ENCODE results near the gene COL8A2.

COL8A2 gene

DNA sequence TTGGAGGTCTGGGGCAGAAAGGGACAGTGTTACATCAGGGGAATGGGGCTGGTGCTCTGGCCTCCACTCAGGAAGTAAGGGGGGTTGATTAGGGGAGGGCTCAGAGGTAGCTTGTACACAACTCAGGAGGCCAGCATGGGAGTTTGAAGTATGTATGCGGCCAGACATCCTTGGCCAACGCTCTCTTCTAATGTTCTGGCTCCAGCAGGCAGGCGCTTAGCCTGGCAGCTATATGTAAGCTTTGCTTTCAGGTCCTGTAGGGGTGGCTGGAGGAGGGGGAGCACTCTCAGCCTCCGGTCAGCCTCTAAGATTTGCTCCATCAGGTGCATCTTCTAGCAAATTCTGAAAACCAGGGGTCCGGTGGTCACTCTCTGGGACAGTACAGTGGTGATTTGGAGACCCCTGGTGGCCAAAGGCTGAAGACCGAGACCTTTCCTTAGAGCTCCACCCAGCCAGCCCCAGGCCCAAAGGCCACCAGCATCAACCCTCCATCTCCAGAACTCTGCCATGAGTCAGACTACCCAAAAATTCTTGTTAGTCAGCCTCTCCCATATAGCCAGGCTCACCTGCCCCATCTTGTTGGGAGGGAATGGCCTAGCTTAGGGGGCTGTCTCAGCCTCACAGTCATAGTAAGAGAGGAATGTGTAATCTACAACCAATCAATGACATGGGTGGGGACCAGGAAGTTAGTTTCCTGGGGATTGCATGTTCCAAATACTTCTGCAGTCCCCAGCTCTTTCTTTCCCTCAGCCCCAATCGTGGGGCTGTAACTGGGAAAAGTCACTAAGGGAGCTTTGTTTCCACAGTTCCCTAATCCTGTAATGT lies 9.7 kb upstream of the COL8A2 start:
- no peak overlapping the region for H3K4me3 ChIP-seq (ENCODE audit: low read depth in 1 of 2, low read length in 2 of 2)
- no peaks in the 10 kb centered on the region for H3K9me3 ChIP-seq (ENCODE audit: control insufficient read depth in 1 of 2, low read length in 2 of 2)
- H3K27me3 ChIP-seq (ENCODE audit: low read depth, low read length), result no peaks in the 10 kb centered on the region
- H3K4me1 ChIP-seq (ENCODE audit: control insufficient read depth in 1 of 2, insufficient read depth in 2 of 2, low read length in 2 of 2), result peaks cover 0 to 6% of the 10 kb centered on the region in 2 donors
- peak overlapping the region; percentile 86 for H3K27ac ChIP-seq (ENCODE audit: low read length)
- H3K36me3 ChIP-seq (ENCODE audit: control insufficient read depth in 1 of 2, insufficient read depth in 2 of 2, low read length in 2 of 2), result peaks cover 21 to 27% of the 10 kb centered on the region in 2 donors

DNA sequence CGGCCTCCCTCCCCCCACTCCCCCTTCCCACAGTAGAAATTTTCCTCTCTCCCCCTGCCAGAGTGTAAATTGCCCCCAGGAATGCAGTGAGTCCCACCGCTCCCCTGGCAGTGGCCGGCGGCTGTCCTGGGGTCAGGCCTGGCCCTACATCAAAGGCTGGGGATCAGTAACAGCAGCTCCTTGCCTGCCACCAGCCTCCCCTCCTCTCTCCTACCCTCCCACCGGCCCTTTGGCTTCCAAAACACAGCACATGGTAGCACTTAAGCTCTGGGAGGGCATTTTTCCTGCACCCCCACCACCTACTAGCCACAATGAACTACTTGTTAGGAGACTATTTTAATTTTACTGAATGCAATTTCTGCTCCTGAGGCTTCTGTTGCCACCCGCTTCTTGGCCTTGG lies 9.0 kb upstream of the COL8A2 start:
- Histone ChIP-seq H3K4me3 (ENCODE audit: low read depth in 1 of 2, low read length in 2 of 2) (no peak overlapping the region), H3K27me3 (ENCODE audit: low read depth, low read length) (no peaks in the 10 kb centered on the region), H3K36me3 (ENCODE audit: control insufficient read depth in 1 of 2, insufficient read depth in 2 of 2, low read length in 2 of 2) (peaks cover 17 to 22% of the 10 kb centered on the region in 2 donors), H3K4me1 (ENCODE audit: control insufficient read depth in 1 of 2, insufficient read depth in 2 of 2, low read length in 2 of 2) (peaks cover 0 to 6% of the 10 kb centered on the region in 2 donors), H3K9me3 (ENCODE audit: control insufficient read depth in 1 of 2, low read length in 2 of 2) (no peaks in the 10 kb centered on the region), H3K27ac (ENCODE audit: low read length) (no peak overlapping the region)

GRCh38 chr1:36133484-36133883 lies 8.5 kb upstream of the COL8A2 start:
- Histone ChIP-seq H3K27ac (ENCODE audit: low read length) (no peak overlapping the region), H3K4me3 (ENCODE audit: low read depth in 1 of 2, low read length in 2 of 2) (no peak overlapping the region), H3K27me3 (ENCODE audit: low read depth, low read length) (no peaks in the 10 kb centered on the region), H3K9me3 (ENCODE audit: control insufficient read depth in 1 of 2, low read length in 2 of 2) (no peaks in the 10 kb centered on the region), H3K4me1 (ENCODE audit: control insufficient read depth in 1 of 2, insufficient read depth in 2 of 2, low read length in 2 of 2) (peaks cover 0 to 6% of the 10 kb centered on the region in 2 donors), H3K36me3 (ENCODE audit: control insufficient read depth in 1 of 2, insufficient read depth in 2 of 2, low read length in 2 of 2) (peaks cover 16 to 22% of the 10 kb centered on the region in 2 donors)

- Histone ChIP-seq H3K9me3 (ENCODE audit: control insufficient read depth in 1 of 2, low read length in 2 of 2) (no peaks in the 10 kb centered on the region), H3K4me3 (ENCODE audit: low read depth in 1 of 2, low read length in 2 of 2) (no peak overlapping the region), H3K27me3 (ENCODE audit: low read depth, low read length) (no peaks in the 10 kb centered on the region), H3K4me1 (ENCODE audit: control insufficient read depth in 1 of 2, insufficient read depth in 2 of 2, low read length in 2 of 2) (peaks cover 0 to 6% of the 10 kb centered on the region in 2 donors), H3K36me3 (ENCODE audit: control insufficient read depth in 1 of 2, insufficient read depth in 2 of 2, low read length in 2 of 2) (peaks cover 3 to 9% of the 10 kb centered on the region in 2 donors), H3K27ac (ENCODE audit: low read length) (no peak overlapping the region)
Observed at GRCh38 chr1:36132029-36132428, 7.0 kb upstream of the COL8A2 start.

DNA sequence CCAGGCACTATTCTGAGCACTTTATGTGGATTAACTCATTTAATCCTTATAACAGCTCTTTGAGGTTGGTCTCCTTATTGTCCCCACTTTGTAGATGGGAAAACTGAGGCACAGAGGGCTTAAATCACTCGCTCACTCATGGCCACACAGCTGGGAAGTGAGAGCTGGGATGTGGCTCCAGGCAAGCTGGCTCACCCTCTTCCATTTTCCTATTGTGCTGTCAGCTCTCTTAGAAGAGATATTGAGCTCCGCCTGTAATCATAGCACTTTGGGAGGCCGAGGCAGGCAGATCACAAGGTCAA lies 3.8 kb upstream of the COL8A2 start:
- Histone ChIP-seq H3K36me3 (ENCODE audit: control insufficient read depth in 1 of 2, insufficient read depth in 2 of 2, low read length in 2 of 2) (no peaks in the 10 kb centered on the region), H3K9me3 (ENCODE audit: control insufficient read depth in 1 of 2, low read length in 2 of 2) (no peaks in the 10 kb centered on the region), H3K27me3 (ENCODE audit: low read depth, low read length) (no peaks in the 10 kb centered on the region), H3K4me3 (ENCODE audit: low read depth in 1 of 2, low read length in 2 of 2) (no peak overlapping the region), H3K4me1 (ENCODE audit: control insufficient read depth in 1 of 2, insufficient read depth in 2 of 2, low read length in 2 of 2) (peaks cover 0 to 15% of the 10 kb centered on the region in 2 donors), H3K27ac (ENCODE audit: low read length) (no peak overlapping the region)

GRCh38 chr1:36128126-36128904 lies 3.3 kb upstream of the COL8A2 start:
- Histone ChIP-seq H3K27ac (ENCODE audit: low read length) (no peak overlapping the region), H3K4me3 (ENCODE audit: low read depth in 1 of 2, low read length in 2 of 2) (no peak overlapping the region), H3K27me3 (ENCODE audit: low read depth, low read length) (no peaks in the 10 kb centered on the region), H3K36me3 (ENCODE audit: control insufficient read depth in 1 of 2, insufficient read depth in 2 of 2, low read length in 2 of 2) (no peaks in the 10 kb centered on the region), H3K9me3 (ENCODE audit: control insufficient read depth in 1 of 2, low read length in 2 of 2) (no peaks in the 10 kb centered on the region), H3K4me1 (ENCODE audit: control insufficient read depth in 1 of 2, insufficient read depth in 2 of 2, low read length in 2 of 2) (peaks cover 0 to 15% of the 10 kb centered on the region in 2 donors)

GRCh38 chr1:36126797-36127500 lies 1.9 kb upstream of the COL8A2 start:
- Histone ChIP-seq H3K27ac (ENCODE audit: low read length) (no peak overlapping the region), H3K9me3 (ENCODE audit: control insufficient read depth in 1 of 2, low read length in 2 of 2) (no peaks in the 10 kb centered on the region), H3K4me1 (ENCODE audit: control insufficient read depth in 1 of 2, insufficient read depth in 2 of 2, low read length in 2 of 2) (peaks cover 0 to 15% of the 10 kb centered on the region in 2 donors), H3K27me3 (ENCODE audit: low read depth, low read length) (no peaks in the 10 kb centered on the region), H3K4me3 (ENCODE audit: low read depth in 1 of 2, low read length in 2 of 2) (no peak overlapping the region), H3K36me3 (ENCODE audit: control insufficient read depth in 1 of 2, insufficient read depth in 2 of 2, low read length in 2 of 2) (no peaks in the 10 kb centered on the region)

GRCh38 chr1:36126005-36126716 lies 1.1 kb upstream of the COL8A2 start:
- Histone ChIP-seq H3K4me3 (ENCODE audit: low read depth in 1 of 2, low read length in 2 of 2) (no peak overlapping the region), H3K4me1 (ENCODE audit: control insufficient read depth in 1 of 2, insufficient read depth in 2 of 2, low read length in 2 of 2) (peaks cover 0 to 15% of the 10 kb centered on the region in 2 donors), H3K27me3 (ENCODE audit: low read depth, low read length) (no peaks in the 10 kb centered on the region), H3K27ac (ENCODE audit: low read length) (no peak overlapping the region), H3K36me3 (ENCODE audit: control insufficient read depth in 1 of 2, insufficient read depth in 2 of 2, low read length in 2 of 2) (no peaks in the 10 kb centered on the region), H3K9me3 (ENCODE audit: control insufficient read depth in 1 of 2, low read length in 2 of 2) (no peaks in the 10 kb centered on the region)

GRCh38 chr1:36124404-36125128 lies 456 bp downstream of the COL8A2 start:
- H3K9me3 ChIP-seq (ENCODE audit: control insufficient read depth in 1 of 2, low read length in 2 of 2), result no peaks in the 10 kb centered on the region
- H3K4me1 ChIP-seq (ENCODE audit: control insufficient read depth in 1 of 2, insufficient read depth in 2 of 2, low read length in 2 of 2), result peaks cover 0 to 18% of the 10 kb centered on the region in 2 donors
- no peaks in the 10 kb centered on the region for H3K36me3 ChIP-seq (ENCODE audit: control insufficient read depth in 1 of 2, insufficient read depth in 2 of 2, low read length in 2 of 2)
- H3K4me3 ChIP-seq (ENCODE audit: low read depth in 1 of 2, low read length in 2 of 2), result peak overlapping the region in 1 of 2 donors; percentile 29
- H3K27ac ChIP-seq (ENCODE audit: low read length), result no peak overlapping the region
- no peaks in the 10 kb centered on the region for H3K27me3 ChIP-seq (ENCODE audit: low read depth, low read length)

GRCh38 chr1:36123356-36123755 lies 1.7 kb downstream of the COL8A2 start:
- Histone ChIP-seq H3K27me3 (ENCODE audit: low read depth, low read length) (no peaks in the 10 kb centered on the region), H3K9me3 (ENCODE audit: control insufficient read depth in 1 of 2, low read length in 2 of 2) (no peaks in the 10 kb centered on the region), H3K4me1 (ENCODE audit: control insufficient read depth in 1 of 2, insufficient read depth in 2 of 2, low read length in 2 of 2) (peaks cover 0 to 25% of the 10 kb centered on the region in 2 donors), H3K4me3 (ENCODE audit: low read depth in 1 of 2, low read length in 2 of 2) (no peak overlapping the region), H3K36me3 (ENCODE audit: control insufficient read depth in 1 of 2, insufficient read depth in 2 of 2, low read length in 2 of 2) (no peaks in the 10 kb centered on the region), H3K27ac (ENCODE audit: low read length) (no peak overlapping the region)
